Measurements from ENCODE around the gene IFI27L2.
A peak's percentile ranks its signal among the peaks of the same experiment; 100 is the strongest.

IFI27L2 gene

GRCh38 chr14:94172545-94172944, 43.1 kb upstream of the IFI27L2 start:
- Histone ChIP-seq H3K27ac (ENCODE audit: low read length) (no peak overlapping the region), H3K9me3 (ENCODE audit: insufficient read depth, low read length) (no peaks in the 10 kb centered on the region), H4K20me1 (ENCODE audit: insufficient read depth, low read length) (no peaks in the 10 kb centered on the region), H3K79me2 (ENCODE audit: low read length) (no peaks in the 10 kb centered on the region), H3K4me3 (ENCODE audit: low read length) (no peak overlapping the region), H3K4me2 (ENCODE audit: low read length) (no peak overlapping the region), H3K9ac (ENCODE audit: low read length) (no peak overlapping the region), H2AFZ (ENCODE audit: low read depth, low read length) (no peak overlapping the region), H3K27me3 (ENCODE audit: low read depth, low read length) (peaks cover 41% of the 10 kb centered on the region), H3K36me3 (replicated peaks; ENCODE audit: low read depth, low read length) (no peaks in the 10 kb centered on the region), H3K4me1 (ENCODE audit: low read length) (peaks cover 10% of the 10 kb centered on the region; the same call in 1 of the 2 replicates)
- TF ChIP-seq EZH2phosphoT487 (IDR thresholded peaks at IDR 0.05; ENCODE audit: low read depth): no peak
- TF ChIP-seq CTCF (IDR thresholded peaks at IDR 0.05; ENCODE audit: low read depth, low read length): no peak

GRCh38 chr14:94171208-94171607, 41.8 kb upstream of the IFI27L2 start:
- peaks cover 10% of the 10 kb centered on the region; the same call in 1 of the 2 replicates for H3K4me1 ChIP-seq (ENCODE audit: low read length)
- H3K9ac ChIP-seq (ENCODE audit: low read length): no peak overlapping the region
- H3K4me3 ChIP-seq (ENCODE audit: low read length): no peak overlapping the region
- no peaks in the 10 kb centered on the region for H3K79me2 ChIP-seq (ENCODE audit: low read length)
- H3K27me3 ChIP-seq (ENCODE audit: low read depth, low read length): peaks cover 31% of the 10 kb centered on the region
- H3K9me3 ChIP-seq (ENCODE audit: insufficient read depth, low read length): no peaks in the 10 kb centered on the region
- no peak for TF ChIP-seq CTCF (IDR thresholded peaks at IDR 0.05; ENCODE audit: low read depth, low read length)
- TF ChIP-seq EZH2phosphoT487 (IDR thresholded peaks at IDR 0.05; ENCODE audit: low read depth): no peak
- no peaks in the 10 kb centered on the region for H3K36me3 ChIP-seq (replicated peaks; ENCODE audit: low read depth, low read length)
- no peak overlapping the region for H3K4me2 ChIP-seq (ENCODE audit: low read length)
- no peaks in the 10 kb centered on the region for H4K20me1 ChIP-seq (ENCODE audit: insufficient read depth, low read length)
- no peak overlapping the region for H2AFZ ChIP-seq (ENCODE audit: low read depth, low read length)
- no peak overlapping the region for H3K27ac ChIP-seq (ENCODE audit: low read length)

GRCh38 chr14:94170136-94170535, 40.7 kb upstream of the IFI27L2 start:
- H3K4me2 ChIP-seq (ENCODE audit: low read length): peak overlapping the region; percentile 32

GRCh38 chr14:94165744-94166143, 36.3 kb upstream of the IFI27L2 start:
- Histone ChIP-seq H3K4me1 (ENCODE audit: low read length) (0 out of 2 replicates have a peak, but pooled peaks cover 3% of the 10 kb centered on the region), H4K20me1 (ENCODE audit: insufficient read depth, low read length) (no peaks in the 10 kb centered on the region), H3K9ac (ENCODE audit: low read length) (no peak overlapping the region), H3K36me3 (replicated peaks; ENCODE audit: low read depth, low read length) (no peaks in the 10 kb centered on the region), H3K4me2 (ENCODE audit: low read length) (no peak overlapping the region), H3K9me3 (ENCODE audit: insufficient read depth, low read length) (no peaks in the 10 kb centered on the region), H3K27ac (ENCODE audit: low read length) (no peak overlapping the region), H3K79me2 (ENCODE audit: low read length) (no peaks in the 10 kb centered on the region), H3K4me3 (ENCODE audit: low read length) (no peak overlapping the region), H3K27me3 (ENCODE audit: low read depth, low read length) (no peaks in the 10 kb centered on the region), H2AFZ (ENCODE audit: low read depth, low read length) (no peak overlapping the region)
- TF ChIP-seq CTCF (IDR thresholded peaks at IDR 0.05; ENCODE audit: low read depth, low read length): no peak
- TF ChIP-seq EZH2phosphoT487 (IDR thresholded peaks at IDR 0.05; ENCODE audit: low read depth): no peak

More at GRCh38 chr14:94170136-94170535, 40.7 kb upstream of the IFI27L2 start:
- no peak overlapping the region for H3K9ac ChIP-seq (ENCODE audit: low read length)
- H3K79me2 ChIP-seq (ENCODE audit: low read length): no peaks in the 10 kb centered on the region
- H2AFZ ChIP-seq (ENCODE audit: low read depth, low read length): no peak overlapping the region
- peaks cover 20% of the 10 kb centered on the region for H3K27me3 ChIP-seq (ENCODE audit: low read depth, low read length)
- no peak overlapping the region for H3K4me3 ChIP-seq (ENCODE audit: low read length)
- no peak for TF ChIP-seq CTCF (IDR thresholded peaks at IDR 0.05; ENCODE audit: low read depth, low read length)
- no peak for TF ChIP-seq EZH2phosphoT487 (IDR thresholded peaks at IDR 0.05; ENCODE audit: low read depth)
- peaks cover 6% of the 10 kb centered on the region; the same call in 1 of the 2 replicates for H3K4me1 ChIP-seq (ENCODE audit: low read length)
- H3K27ac ChIP-seq (ENCODE audit: low read length): no peak overlapping the region
- H3K9me3 ChIP-seq (ENCODE audit: insufficient read depth, low read length): no peaks in the 10 kb centered on the region
- H3K36me3 ChIP-seq (replicated peaks; ENCODE audit: low read depth, low read length): no peaks in the 10 kb centered on the region
- no peaks in the 10 kb centered on the region for H4K20me1 ChIP-seq (ENCODE audit: insufficient read depth, low read length)

Data from OCI-LY3 (cell line).